ENCODE measurements around the gene CLIP2.

- TF ChIP-seq USF1 (IDR thresholded peaks at IDR 0.05) (no peak), EP300 (IDR thresholded peaks at IDR 0.05; ENCODE audit: borderline replicate concordance) (no peak)
Observed at GRCh38 chr7:74430961-74431466, 141.8 kb downstream of the CLIP2 start.
